HEK293 (cell line): ENCODE measurements around the gene NKD2.
"Not testable (repeated sequence)": the region's sequence is repeated elsewhere in the genome, so short reads cannot be mapped to it uniquely, and the experiment has no call there.

Source experiments
- CTCF ChIA-PET: fragments of 350-600 bp; formaldehyde crosslinking; extraction: SDS; loops from one replicate; lab custom pipeline; 2021; ENCODE audit warnings: antibody characterized with exemption; lab: Yijun Ruan, JAX
- POLR2A ChIA-PET: fragments of 300-600 bp; formaldehyde crosslinking; extraction: SDS; loops from one replicate; lab custom pipeline; 2020; ENCODE audit warnings: antibody characterized with exemption, inconsistent platforms; lab: Yijun Ruan, JAX
- H3K27ac ChIP-seq: fragments of 200-500 bp; sonication (Bioruptor generic); 2 replicates; pipeline ENCODE4 v1.5.1; 2014; ENCODE audit warnings: low read depth, low read length, control low read depth, inconsistent platforms; ENCODE audit errors: extremely low read depth
- H3K36me3 ChIP-seq, 2 experiments: fragments of 200-500 bp in 1 of 2; sonication (Bioruptor generic) in 1 of 2; 1 replicate in 1 of 2; 2 replicates in 1 of 2; pipeline ENCODE4 v1.5.1; 2014 to 2017; ENCODE audit warnings: inconsistent platforms in 2 of 2, low read length in 2 of 2; ENCODE audit not compliant: control insufficient read depth in 2 of 2, insufficient read depth in 1 of 2
- H3K4me1 ChIP-seq: fragments of 200-500 bp; sonication (Bioruptor generic); 2 replicates; pipeline ENCODE4 v1.5.1; 2014; ENCODE audit warnings: mild to moderate bottlenecking, low read length, inconsistent platforms; ENCODE audit not compliant: control insufficient read depth, insufficient read depth
- H3K4me3 ChIP-seq: 2 replicates; pipeline ENCODE4 v1.5.1; 2011; ENCODE audit warnings: low read depth, mild to moderate bottlenecking, control low read depth, low read length, moderate library complexity
- H3K9me3 ChIP-seq: fragments of 200-500 bp; sonication (Bioruptor generic); 2 replicates; pipeline ENCODE4 v1.5.1; 2014; ENCODE audit warnings: low read depth, low read length, inconsistent platforms; ENCODE audit not compliant: control insufficient read depth, insufficient read depth
- GLIS2 ChIP-seq: fragments of 450-650 bp; formaldehyde crosslinking; IDR thresholded peaks from 2 replicates; pipeline ENCODE4 v1.5.1; 2016; ENCODE audit warnings: missing biosample characterization, missing genetic modification characterization
- PRDM6 ChIP-seq: fragments of 450-650 bp; formaldehyde crosslinking; IDR thresholded peaks from 2 replicates; pipeline ENCODE4 v1.5.1; 2017; ENCODE audit warnings: missing biosample characterization, missing genetic modification characterization
- TCF7L2 ChIP-seq: IDR thresholded peaks from 2 replicates; pipeline ENCODE4 v1.6.1; 2011; ENCODE audit warnings: low read depth, mild to moderate bottlenecking, inconsistent platforms, low read length, moderate library complexity, borderline replicate concordance
- ZBTB8A ChIP-seq: fragments of 450-650 bp; formaldehyde crosslinking; IDR thresholded peaks from 2 replicates; pipeline ENCODE4 v1.5.1; 2016; ENCODE audit warnings: missing biosample characterization, missing genetic modification characterization
- ZIC2 ChIP-seq: fragments of 450-650 bp; formaldehyde crosslinking; IDR thresholded peaks from 2 replicates; pipeline ENCODE4 v1.5.1; 2016; ENCODE audit warnings: missing biosample characterization, missing genetic modification characterization
- ZNF114 ChIP-seq: fragments of 450-650 bp; formaldehyde crosslinking; IDR thresholded peaks from 2 replicates; pipeline ENCODE4 v1.5.0; 2017; ENCODE audit warnings: missing biosample characterization, missing genetic modification characterization
- ZNF138 ChIP-seq: fragments of 450-650 bp; formaldehyde crosslinking; IDR thresholded peaks from 2 replicates; pipeline ENCODE4 v1.5.1; 2016; ENCODE audit warnings: missing biosample characterization, missing genetic modification characterization, borderline replicate concordance
- ZNF157 ChIP-seq: fragments of 450-650 bp; formaldehyde crosslinking; IDR thresholded peaks from 2 replicates; pipeline ENCODE4 v1.5.1; 2016; ENCODE audit warnings: missing biosample characterization, missing genetic modification characterization
- ZNF174 ChIP-seq: fragments of 450-650 bp; formaldehyde crosslinking; IDR thresholded peaks from 2 replicates; pipeline ENCODE4 v1.5.0; 2017; ENCODE audit warnings: missing biosample characterization, mild to moderate bottlenecking, missing genetic modification characterization
- ZNF18 ChIP-seq: fragments of 450-650 bp; formaldehyde crosslinking; IDR thresholded peaks from 2 replicates; pipeline ENCODE4 v1.5.1; 2016; ENCODE audit warnings: missing biosample characterization, missing genetic modification characterization
- ZNF184 ChIP-seq: fragments of 450-650 bp; IDR thresholded peaks from 2 replicates; pipeline ENCODE4 v1.5.1; 2018; ENCODE audit warnings: missing biosample characterization, mild to moderate bottlenecking, missing genetic modification characterization
- ZNF302 ChIP-seq: fragments of 450-650 bp; formaldehyde crosslinking; IDR thresholded peaks from 2 replicates; pipeline ENCODE4 v1.5.1; 2016; ENCODE audit warnings: missing biosample characterization, missing genetic modification characterization, low read depth
- ZNF341 ChIP-seq: fragments of 450-650 bp; formaldehyde crosslinking; IDR thresholded peaks from 2 replicates; pipeline ENCODE4; 2016; ENCODE audit warnings: low read depth, missing biosample characterization, missing genetic modification characterization
- ZNF362 ChIP-seq: fragments of 450-650 bp; formaldehyde crosslinking; IDR thresholded peaks from 2 replicates; pipeline ENCODE4 v1.5.1; 2016; ENCODE audit warnings: missing biosample characterization, missing genetic modification characterization
- ZNF398 ChIP-seq: fragments of 450-650 bp; formaldehyde crosslinking; IDR thresholded peaks from 2 replicates; pipeline ENCODE4 v1.5.1; 2017; ENCODE audit warnings: missing biosample characterization, missing genetic modification characterization
- ZNF423 ChIP-seq: fragments of 450-650 bp; formaldehyde crosslinking; IDR thresholded peaks from 2 replicates; pipeline ENCODE4 v1.5.1; 2016; ENCODE audit warnings: missing biosample characterization, missing genetic modification characterization
- ZNF514 ChIP-seq: fragments of 450-650 bp; formaldehyde crosslinking; IDR thresholded peaks from 2 replicates; pipeline ENCODE4 v1.5.1; 2016; ENCODE audit warnings: missing biosample characterization, missing genetic modification characterization
- ZNF600 ChIP-seq: fragments of 450-650 bp; formaldehyde crosslinking; IDR thresholded peaks from 2 replicates; pipeline ENCODE4 v1.5.1; 2016; ENCODE audit warnings: missing biosample characterization, missing genetic modification characterization
- ZNF768 ChIP-seq: fragments of 450-650 bp; formaldehyde crosslinking; IDR thresholded peaks from 2 replicates; pipeline ENCODE4 v1.5.1; 2018; ENCODE audit warnings: missing biosample characterization, mild to moderate bottlenecking, missing genetic modification characterization
- ZNF785 ChIP-seq: fragments of 450-650 bp; formaldehyde crosslinking; IDR thresholded peaks from 2 replicates; pipeline ENCODE4 v1.5.1; 2016; ENCODE audit warnings: missing biosample characterization, missing genetic modification characterization
- ZSCAN16 ChIP-seq: fragments of 450-650 bp; formaldehyde crosslinking; IDR thresholded peaks from 2 replicates; pipeline ENCODE4 v1.5.1; 2016; ENCODE audit warnings: missing biosample characterization, missing genetic modification characterization

Gene NKD2

GRCh38 chr5:1021136-1021968 is 12.8 kb downstream of the NKD2 start:
- Histone ChIP-seq H3K4me3 (no peak overlapping the region), H3K9me3 (no peaks in the 10 kb centered on the region), H3K27ac (no peak overlapping the region), H3K4me1 (no peaks in the 10 kb centered on the region), H3K36me3 (peaks cover 0 to 6% of the 10 kb centered on the region in 2 experiments; a peak in 1 of 3 replicates)
- POLR2A ChIA-PET = no interaction called here
- TF ChIP-seq ZSCAN16 (tag by site-specific recombination) = no peak
- TF ChIP-seq TCF7L2 = 0 out of 2 replicates have a peak, but pooled peaks have one; percentile 48
- TF ChIP-seq ZNF600 (tag by site-specific recombination) = peak; percentile 83
- TF ChIP-seq ZBTB8A (tag by site-specific recombination) = peak; percentile 56
- peak; percentile 70; the same call in 1 of the 2 replicates for TF ChIP-seq ZNF341
- TF ChIP-seq ZIC2 (tag by site-specific recombination) = peak; percentile 27; the same call in 1 of the 2 replicates
- CTCF ChIA-PET = interaction anchor here (0.6 to 4.6 kb wide), 3 partner anchors 12 to 360 kb away, joined by 3 to 51 read pairs (median 4); partner anchors contain the start of gene NKD2

GRCh38 chr5:1021969-1022336 is 13.4 kb downstream of the NKD2 start:
- CTCF ChIA-PET = interaction anchor here (4.6 kb wide), 1 partner anchor 13 kb away, joined by 51 read pairs; the partner anchor contains the start of gene NKD2
- H3K9me3 ChIP-seq, H3K36me3 ChIP-seq, POLR2A ChIA-PET, H3K27ac ChIP-seq, H3K4me1 ChIP-seq, H3K4me3 ChIP-seq: not testable (repeated sequence)

- H3K27ac ChIP-seq = no peak overlapping the region
- no peaks in the 10 kb centered on the region for H3K36me3 ChIP-seq
- H3K4me3 ChIP-seq = no peak overlapping the region
- no peaks in the 10 kb centered on the region for H3K4me1 ChIP-seq
- no peaks in the 10 kb centered on the region for H3K9me3 ChIP-seq
- POLR2A ChIA-PET = no interaction called here
- CTCF ChIA-PET = interaction anchor here (0.6 to 1.8 kb wide), 3 partner anchors 16 to 873 kb away, joined by 3 to 6 read pairs (median 3); no protein-coding TSS in a partner anchor
- TF ChIP-seq ZNF768 (no peak), ZNF785 (tag by site-specific recombination) (no peak), ZNF174 (tag by site-specific recombination) (no peak), ZNF362 (tag by site-specific recombination) (no peak), ZNF398 (no peak), ZNF114 (tag by site-specific recombination) (no peak), GLIS2 (tag by site-specific recombination) (peak; percentile 26; the same call in 1 of the 2 replicates), ZNF514 (tag by site-specific recombination) (no peak), ZNF18 (tag by site-specific recombination) (no peak), ZNF157 (tag by site-specific recombination) (no peak), PRDM6 (tag by site-specific recombination) (no peak), ZBTB8A (tag by site-specific recombination) (peak; percentile 27; the same call in 1 of the 2 replicates), ZNF184 (tag by site-specific recombination) (no peak), ZNF138 (tag by site-specific recombination) (no peak), ZNF423 (no peak), ZNF302 (tag by site-specific recombination) (no peak)
Measured at GRCh38 chr5:1026700-1027621, 18.4 kb downstream of the NKD2 start.
